GM08714 (cell line): Measurements from ENCODE around the gene BCS1L.
A peak's percentile ranks its signal among the peaks of the same experiment; 100 is the strongest.
"Not testable (repeated sequence)": the region's sequence is repeated elsewhere in the genome, so short reads cannot be mapped to it uniquely, and the experiment has no call there.

Experiments
- H3K4me3 ChIP-seq: fragments of 200-500 bp; sonication (Bioruptor generic); 2 replicates; pipeline ENCODE4 v1.5.1; 2014; ENCODE audit warnings: mild to moderate bottlenecking, low read length, inconsistent platforms
- ZNF274 ChIP-seq: IDR thresholded peaks from 2 replicates; pipeline ENCODE4 v1.6.1; 2012; ENCODE audit warnings: mild to moderate bottlenecking, low read depth, low read length

Gene BCS1L

DNA sequence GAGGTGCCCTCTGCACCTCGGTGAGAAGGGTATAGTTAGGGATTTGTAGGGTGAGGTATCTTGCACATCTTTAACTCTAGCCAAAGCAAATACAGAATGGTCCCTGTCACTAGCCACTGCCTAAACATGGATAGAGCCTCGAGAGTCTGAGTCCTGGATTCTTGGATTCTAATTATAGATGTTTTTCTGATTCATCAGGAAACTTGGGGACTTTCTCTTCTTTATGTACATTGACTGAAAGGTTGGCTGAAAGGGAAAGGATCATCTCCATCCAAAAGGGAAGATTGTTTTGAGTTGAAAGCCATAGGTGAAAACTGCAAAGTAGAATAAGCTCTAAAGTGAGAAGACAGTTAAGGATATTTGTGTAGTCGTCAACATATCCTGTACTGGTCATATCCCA is 20.6 kb downstream of the BCS1L start:
- no peak overlapping the region for H3K4me3 ChIP-seq
- no peak for TF ChIP-seq ZNF274

- H3K4me3 ChIP-seq: not testable (repeated sequence)
Observed at GRCh38 chr2:218687400-218688060, 28.0 kb downstream of the BCS1L start.

- TF ChIP-seq ZNF274: no peak
- no peak overlapping the region for H3K4me3 ChIP-seq
Observed at GRCh38 chr2:218691234-218691633, 31.8 kb downstream of the BCS1L start.

- no peak for TF ChIP-seq ZNF274
- H3K4me3 ChIP-seq: no peak overlapping the region
Observed at GRCh38 chr2:218694405-218695145, 35.1 kb downstream of the BCS1L start.

DNA sequence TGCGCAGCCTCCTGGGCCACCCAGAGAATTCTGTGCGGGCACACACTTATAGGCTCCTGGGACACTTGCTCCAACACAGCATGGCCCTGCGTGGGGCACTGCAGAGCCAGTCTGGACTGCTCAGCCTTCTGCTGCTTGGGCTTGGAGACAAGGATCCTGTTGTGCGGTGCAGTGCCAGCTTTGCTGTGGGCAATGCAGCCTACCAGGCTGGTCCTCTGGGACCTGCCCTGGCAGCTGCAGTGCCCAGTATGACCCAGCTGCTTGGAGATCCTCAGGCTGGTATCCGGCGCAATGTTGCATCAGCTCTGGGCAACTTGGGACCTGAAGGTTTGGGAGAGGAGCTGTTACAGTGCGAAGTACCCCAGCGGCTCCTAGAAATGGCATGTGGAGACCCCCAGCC is 39.4 kb downstream of the BCS1L start:
- no peak overlapping the region for H3K4me3 ChIP-seq
- TF ChIP-seq ZNF274: no peak

GRCh38 chr2:218701806-218702205 is 42.3 kb downstream of the BCS1L start:
- no peak overlapping the region for H3K4me3 ChIP-seq
- no peak for TF ChIP-seq ZNF274

DNA sequence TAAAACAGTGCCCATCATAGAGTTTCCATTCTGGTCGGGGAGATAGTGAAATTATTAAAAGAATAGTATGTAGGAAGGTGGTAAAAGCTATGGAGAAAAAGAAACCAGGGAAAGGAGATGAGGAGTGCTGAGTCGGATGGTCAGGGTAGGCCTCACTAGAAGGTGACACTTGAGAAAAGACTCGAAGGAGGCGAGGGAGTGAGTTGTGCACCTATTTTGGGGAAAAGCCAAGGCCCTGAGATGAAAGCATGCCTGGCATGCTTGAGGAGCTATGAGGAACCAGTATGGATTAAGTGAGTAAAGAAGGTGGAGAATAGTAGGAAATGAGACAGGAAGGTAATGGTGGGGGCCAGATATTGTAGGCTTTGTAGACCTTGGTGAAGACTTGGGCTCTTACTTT is 43.9 kb downstream of the BCS1L start:
- H3K4me3 ChIP-seq: no peak overlapping the region
- no peak for TF ChIP-seq ZNF274

DNA sequence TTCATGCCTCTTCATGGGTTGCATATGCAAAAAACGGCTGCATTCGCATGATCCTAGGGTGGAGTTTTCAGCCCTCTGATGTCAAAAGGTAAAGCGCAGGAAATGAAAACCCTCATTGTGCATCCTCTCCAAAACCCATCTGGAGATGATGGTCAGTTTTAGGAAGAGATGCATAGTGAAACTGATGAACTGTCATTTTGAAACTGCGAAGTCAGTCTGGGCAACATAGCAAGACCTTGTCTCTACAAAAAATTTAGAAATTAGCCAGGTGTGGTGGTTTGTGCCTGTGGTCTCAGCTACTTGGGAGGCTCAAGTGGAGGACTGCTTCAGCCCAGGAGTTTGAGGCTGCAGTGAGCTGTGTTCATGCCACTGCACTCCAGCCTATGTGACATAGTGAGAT is 48.6 kb downstream of the BCS1L start:
- no peak overlapping the region for H3K4me3 ChIP-seq
- no peak for TF ChIP-seq ZNF274

- no peak overlapping the region for H3K4me3 ChIP-seq
- no peak for TF ChIP-seq ZNF274
Observed at GRCh38 chr2:218709908-218710307, 50.4 kb downstream of the BCS1L start.

DNA sequence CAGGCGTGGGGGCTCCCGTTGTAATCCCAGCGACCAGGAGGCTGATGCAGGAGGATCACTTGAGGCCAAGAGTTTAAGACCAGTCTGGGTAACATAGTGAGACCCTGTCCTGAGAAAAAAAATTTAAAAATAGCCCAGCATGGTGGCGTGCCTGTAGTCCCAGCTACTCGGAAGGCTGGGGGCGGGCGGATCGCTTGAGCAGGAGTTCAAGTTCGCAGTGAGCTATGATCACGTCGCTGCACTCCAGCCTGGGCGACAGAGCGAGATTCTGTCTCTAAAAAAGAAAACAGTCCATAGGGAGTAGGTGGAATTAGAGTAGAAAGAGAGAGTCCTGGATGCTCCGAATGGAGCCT is 50.8 kb downstream of the BCS1L start:
- no peak for TF ChIP-seq ZNF274
- H3K4me3 ChIP-seq: no peak overlapping the region; the same call in 1 of the 2 replicates

DNA sequence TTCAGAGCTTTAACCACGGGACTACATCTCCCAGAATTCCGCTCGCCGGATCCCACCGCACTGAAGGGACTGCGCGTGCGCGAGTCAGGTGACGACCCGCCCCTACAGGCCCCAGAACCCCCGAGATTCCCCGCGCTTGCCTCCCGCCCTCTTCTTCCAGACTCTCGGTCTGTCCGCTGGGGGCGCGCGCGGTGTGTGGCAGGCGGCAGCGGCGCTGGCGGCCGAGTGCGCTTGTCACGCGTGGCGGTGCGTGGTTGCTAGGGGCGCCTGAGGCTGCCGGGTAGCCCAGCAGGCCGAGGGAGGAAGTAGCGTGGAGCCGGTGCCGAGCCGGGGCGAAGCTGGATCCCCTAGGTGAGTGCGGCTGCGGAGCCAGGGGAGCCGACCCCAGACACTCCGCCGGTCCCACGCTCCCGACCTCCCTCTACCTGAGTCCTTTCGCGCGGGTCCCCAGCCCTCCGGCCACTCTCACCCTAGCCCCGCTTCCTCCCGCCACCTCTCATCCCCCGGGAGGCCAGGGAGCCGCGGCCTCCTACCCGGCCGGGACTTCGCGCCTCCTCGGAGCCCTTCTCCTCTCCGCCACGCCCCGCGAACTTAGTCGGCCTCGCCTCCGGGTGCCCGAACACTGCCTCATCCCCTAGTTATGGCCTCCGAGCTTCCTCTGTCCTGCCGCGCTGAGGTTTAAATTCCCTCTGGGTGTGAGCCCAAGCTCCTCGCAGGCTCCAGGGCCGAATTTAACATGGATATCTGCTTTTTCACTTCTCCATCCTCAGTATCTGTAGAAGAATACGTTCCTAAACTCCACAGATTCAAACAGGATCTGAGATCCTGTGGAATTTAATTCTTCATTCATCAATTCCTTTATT is 51.4 kb downstream of the BCS1L start, which contains the start of gene TTLL4:
TSS of gene TTLL4 (plus strand) at position 149 of the 863 bp plus-strand sequence. CDS start 26,842 bp downstream, outside the sequence.
- peak within 1 kb of the TSS; percentile 85 for H3K4me3 ChIP-seq
- no peak for TF ChIP-seq ZNF274

DNA sequence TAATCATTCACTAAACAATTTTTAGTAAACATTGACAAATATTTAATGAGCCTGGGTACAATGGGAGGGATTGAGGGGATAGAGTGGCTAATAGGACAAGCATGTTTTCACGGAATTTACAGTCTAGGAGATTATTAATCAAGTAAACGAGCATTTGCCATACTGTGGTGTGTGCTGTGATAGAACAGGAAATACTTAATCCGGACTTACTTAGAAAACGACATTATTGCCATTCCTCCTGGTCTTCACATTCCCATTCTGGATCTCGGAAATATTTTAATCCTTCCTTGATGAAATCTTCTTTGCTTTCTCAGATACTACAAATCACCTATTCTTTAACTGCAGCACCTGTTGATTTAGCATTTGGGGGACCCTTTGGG is 52.1 kb downstream of the BCS1L start:
- TF ChIP-seq ZNF274: no peak

More for the DNA sequence above, 52.1 kb downstream of the BCS1L start:
- peak overlapping the region; percentile 85 for H3K4me3 ChIP-seq
